GM12874 (cell line): ENCODE results near the gene CERS1.

Experiments used
- CTCF ChIP-seq: IDR thresholded peaks from 2 replicates; pipeline ENCODE4 v1.5.1; 2011; ENCODE audit warnings: low read depth, mild to moderate bottlenecking, control low read depth, low read length, moderate library complexity; ENCODE audit not compliant: insufficient read depth

Gene CERS1

GRCh38 chr19:18878858-18879578 is 16.9 kb downstream of the CERS1 start:
- TF ChIP-seq CTCF = no peak

GRCh38 chr19:18878058-18878797 is 17.7 kb downstream of the CERS1 start:
- TF ChIP-seq CTCF = no peak

GRCh38 chr19:18876865-18877264 is 19.1 kb downstream of the CERS1 start:
- no peak for TF ChIP-seq CTCF

GRCh38 chr19:18875726-18876125 is 20.2 kb downstream of the CERS1 start:
- no peak for TF ChIP-seq CTCF

- TF ChIP-seq CTCF = no peak
These were observed 24.4 kb downstream of the CERS1 start for GRCh38 chr19:18871543-18871942.

- no peak for TF ChIP-seq CTCF
These were observed 25.3 kb downstream of the CERS1 start for GRCh38 chr19:18870531-18871172.

- TF ChIP-seq CTCF = no peak
These were observed 26.0 kb downstream of the CERS1 start for GRCh38 chr19:18869781-18870530.
